ENCODE measurements around the gene G2E3. TPM values are rescaled to one million over a fixed set of nuclear protein-coding genes. Genes with fewer than 3 reads are reported as not detected.
A peak's percentile ranks its signal among the peaks of the same experiment; 100 is the strongest.

Gene G2E3
- total RNA-seq, 2 donors from 2014 or later, result 44.8 to 80.1 TPM

DNA sequence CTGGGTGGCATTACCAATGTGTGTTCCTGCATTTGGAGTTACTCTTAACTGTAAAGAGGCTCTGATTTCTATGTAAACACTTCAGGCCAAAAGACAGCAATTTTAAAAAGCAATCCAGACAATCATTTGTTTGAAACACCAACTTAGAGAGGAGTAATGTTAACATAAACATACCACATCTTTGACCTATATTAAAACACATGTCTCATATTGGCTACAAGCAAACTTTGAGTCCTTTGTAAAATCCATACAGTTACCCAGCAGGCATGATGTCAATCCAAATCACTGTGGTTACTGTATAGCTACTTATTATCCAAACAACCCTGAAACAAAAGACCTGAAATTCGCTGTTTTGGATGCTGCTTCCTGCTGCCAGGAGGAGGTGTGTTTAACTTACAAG is 7.5 kb upstream of the G2E3 start:
- no peaks in the 10 kb centered on the region for H3K27me3 Mint-ChIP-seq (ENCODE audit: insufficient read depth)
- peaks cover 10% of the 10 kb centered on the region for H3K4me1 Mint-ChIP-seq
- 82% methylated on average over 1 of the region's 1 CpG; no CpG with 5 or more reads in 1 of the 2 experiments for WGBS, 2 experiments (ENCODE audit: insufficient coverage in 1 of 2, insufficient read length in 1 of 2)
- Histone ChIP-seq H3K4me1 (ENCODE audit: control insufficient read depth, insufficient read depth, low read length) (no peaks in the 10 kb centered on the region), H3K9ac (ENCODE audit: extremely low read depth, low read length, poor library complexity, severe bottlenecking) (no peak overlapping the region), H3K4me3 (ENCODE audit: low read length) (no peak overlapping the region), H3K27me3 (ENCODE audit: control insufficient read depth, insufficient read depth, low read length, poor library complexity, severe bottlenecking) (no peaks in the 10 kb centered on the region), H3K27ac (ENCODE audit: low read depth, low read length) (no peak overlapping the region), H3K9me3 (ENCODE audit: control insufficient read depth, low read length) (no peaks in the 10 kb centered on the region), H3K36me3 (ENCODE audit: control insufficient read depth, insufficient read depth, low read length) (no peaks in the 10 kb centered on the region)
- no peak overlapping the region for H3K27ac Mint-ChIP-seq
- DNase-seq, result no peak
- TF ChIP-seq, protein P1, sequence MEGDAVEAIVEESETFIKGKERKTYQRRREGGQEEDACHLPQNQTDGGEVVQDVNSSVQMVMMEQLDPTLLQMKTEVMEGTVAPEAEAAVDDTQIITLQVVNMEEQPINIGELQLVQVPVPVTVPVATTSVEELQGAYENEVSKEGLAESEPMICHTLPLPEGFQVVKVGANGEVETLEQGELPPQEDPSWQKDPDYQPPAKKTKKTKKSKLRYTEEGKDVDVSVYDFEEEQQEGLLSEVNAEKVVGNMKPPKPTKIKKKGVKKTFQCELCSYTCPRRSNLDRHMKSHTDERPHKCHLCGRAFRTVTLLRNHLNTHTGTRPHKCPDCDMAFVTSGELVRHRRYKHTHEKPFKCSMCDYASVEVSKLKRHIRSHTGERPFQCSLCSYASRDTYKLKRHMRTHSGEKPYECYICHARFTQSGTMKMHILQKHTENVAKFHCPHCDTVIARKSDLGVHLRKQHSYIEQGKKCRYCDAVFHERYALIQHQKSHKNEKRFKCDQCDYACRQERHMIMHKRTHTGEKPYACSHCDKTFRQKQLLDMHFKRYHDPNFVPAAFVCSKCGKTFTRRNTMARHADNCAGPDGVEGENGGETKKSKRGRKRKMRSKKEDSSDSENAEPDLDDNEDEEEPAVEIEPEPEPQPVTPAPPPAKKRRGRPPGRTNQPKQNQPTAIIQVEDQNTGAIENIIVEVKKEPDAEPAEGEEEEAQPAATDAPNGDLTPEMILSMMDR (conservative IDR thresholded peaks at IDR 0.05), result no peak
- peaks cover 12% of the 10 kb centered on the region for H3K9me3 Mint-ChIP-seq
- no peak overlapping the region for H3K4me3 Mint-ChIP-seq
- H3K36me3 Mint-ChIP-seq (ENCODE audit: low read depth), result peaks cover 3% of the 10 kb centered on the region

GRCh38 chr14:30553311-30553989 is 5.5 kb upstream of the G2E3 start:
- no peak overlapping the region for H3K4me3 Mint-ChIP-seq
- H3K36me3 Mint-ChIP-seq (ENCODE audit: low read depth), result no peaks in the 10 kb centered on the region
- H3K36me3 ChIP-seq (ENCODE audit: control insufficient read depth, insufficient read depth, low read length), result no peaks in the 10 kb centered on the region
- H3K4me1 ChIP-seq (ENCODE audit: control insufficient read depth, insufficient read depth, low read length), result no peaks in the 10 kb centered on the region
- no peak overlapping the region for H3K27ac ChIP-seq (ENCODE audit: low read depth, low read length)
- no peaks in the 10 kb centered on the region for H3K9me3 Mint-ChIP-seq
- H3K27me3 Mint-ChIP-seq (ENCODE audit: insufficient read depth), result no peaks in the 10 kb centered on the region
- no peak overlapping the region for H3K4me3 ChIP-seq (ENCODE audit: low read length)
- TF ChIP-seq, protein P1 (conservative IDR thresholded peaks at IDR 0.05), result no peak
- H3K9ac ChIP-seq (ENCODE audit: extremely low read depth, low read length, poor library complexity, severe bottlenecking), result no peak overlapping the region
- H3K27me3 ChIP-seq (ENCODE audit: control insufficient read depth, insufficient read depth, low read length, poor library complexity, severe bottlenecking), result no peaks in the 10 kb centered on the region
- H3K4me1 Mint-ChIP-seq, result peaks cover 14% of the 10 kb centered on the region
- H3K27ac Mint-ChIP-seq, result no peak overlapping the region
- H3K9me3 ChIP-seq (ENCODE audit: control insufficient read depth, low read length), result no peaks in the 10 kb centered on the region
- DNase-seq, result no peak
- WGBS, 2 experiments (ENCODE audit: insufficient coverage in 1 of 2, insufficient read length in 1 of 2), result 100% methylated on average over 1 to 2 of the region's 3 CpGs

DNA sequence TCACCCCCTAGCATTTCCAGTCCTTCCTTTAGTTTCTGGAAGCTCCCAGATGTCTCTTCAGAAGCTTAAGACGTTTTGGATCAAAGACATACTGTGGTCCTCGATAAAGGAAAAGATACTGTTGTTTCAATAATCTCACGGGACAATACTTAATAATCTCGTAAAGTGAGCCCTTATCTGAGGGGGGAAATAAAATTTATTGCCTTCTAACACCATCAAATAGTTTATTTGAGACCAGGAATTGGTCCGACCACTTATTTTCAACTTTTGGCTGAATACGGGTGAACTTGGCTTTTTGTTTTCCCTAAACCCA is 640 bp upstream of the G2E3 start:
- no peaks in the 10 kb centered on the region for H3K27me3 ChIP-seq (ENCODE audit: control insufficient read depth, insufficient read depth, low read length, poor library complexity, severe bottlenecking)
- H3K9me3 ChIP-seq (ENCODE audit: control insufficient read depth, low read length), result no peaks in the 10 kb centered on the region
- Mint-ChIP-seq H3K4me3 (peak overlapping the region; percentile 99), H3K27ac (peak overlapping the region; percentile 100), H3K27me3 (ENCODE audit: insufficient read depth) (no peaks in the 10 kb centered on the region), H3K9me3 (peaks cover 9% of the 10 kb centered on the region), H3K4me1 (peaks cover 16% of the 10 kb centered on the region), H3K36me3 (ENCODE audit: low read depth) (peaks cover 15% of the 10 kb centered on the region)
- TF ChIP-seq, protein P1 (conservative IDR thresholded peaks at IDR 0.05), result no peak
- peaks cover 15% of the 10 kb centered on the region for H3K36me3 ChIP-seq (ENCODE audit: control insufficient read depth, insufficient read depth, low read length)
- peak overlapping the region; percentile 64 for H3K9ac ChIP-seq (ENCODE audit: extremely low read depth, low read length, poor library complexity, severe bottlenecking)
- peak overlapping the region; percentile 98 for H3K4me3 ChIP-seq (ENCODE audit: low read length)
- WGBS, 2 experiments (ENCODE audit: insufficient coverage in 1 of 2, insufficient read length in 1 of 2), result 81 to 82% methylated on average over 5 to 6 of the region's 6 CpGs
- no peak for DNase-seq
- H3K27ac ChIP-seq (ENCODE audit: low read depth, low read length), result no peak overlapping the region
- peaks cover 4% of the 10 kb centered on the region for H3K4me1 ChIP-seq (ENCODE audit: control insufficient read depth, insufficient read depth, low read length)

All from endodermal cell (in vitro differentiated cells).